SJSA1 (cell line): ENCODE measurements around the gene PACS1. TPM values are rescaled to one million over a fixed set of nuclear protein-coding genes. Genes with fewer than 3 reads are reported as not detected.

Experiments used
- DNase-seq, 2 experiments: peaks; one replicate each; pipeline ENCODE4 v3.0.0-alpha.2; 2015 to 2020; ENCODE audit warnings: low spot score in 2 of 2, low read depth in 1 of 2
- H3K27ac ChIP-seq: fragments of 250-450 bp; sonication (Bioruptor Pico); 2 replicates; pipeline ENCODE4 v1.5.1; 2020; ENCODE audit warnings: mild to moderate bottlenecking, moderate library complexity
- H3K27me3 ChIP-seq: fragments of 250-450 bp; sonication (Bioruptor Pico); replicated peaks from 2 replicates; pipeline ENCODE4 v1.5.1; 2020; ENCODE audit warnings: mild to moderate bottlenecking, moderate library complexity
- H3K36me3 ChIP-seq: fragments of 250-450 bp; sonication (Bioruptor Pico); 2 replicates; pipeline ENCODE4 v1.5.1; 2020; ENCODE audit warnings: mild to moderate bottlenecking
- H3K4me1 ChIP-seq: fragments of 250-450 bp; sonication (Bioruptor Pico); replicated peaks from 2 replicates; pipeline ENCODE4 v1.6.1; 2021; ENCODE audit warnings: mild to moderate bottlenecking
- H3K4me3 ChIP-seq: fragments of 250-450 bp; sonication (Bioruptor Pico); 2 replicates; pipeline ENCODE4 v1.5.1; 2020; ENCODE audit warnings: mild to moderate bottlenecking
- H3K9me3 ChIP-seq: fragments of 250-450 bp; sonication (Bioruptor Pico); replicated peaks from 2 replicates; pipeline ENCODE4 v1.5.1; 2020; ENCODE audit warnings: mild to moderate bottlenecking
- total RNA-seq: library from RNA; depleted of rRNA; stranded (reverse); fragments of >200 nt; shearing (Covaris generic); gene quantifications from 2 replicates; pipeline ENCODE4 v1.2.3, GENCODE V29; 2014

The PACS1 gene
- total RNA-seq, 1 experiment from 2014 or later = 37.1 TPM

- H3K9me3 ChIP-seq = no peaks in the 10 kb centered on the region
- H3K27ac ChIP-seq = peak overlapping the region; percentile 22
- no peaks in the 10 kb centered on the region for H3K36me3 ChIP-seq
- no peaks in the 10 kb centered on the region for H3K27me3 ChIP-seq
- H3K4me3 ChIP-seq = no peak overlapping the region
- DNase-seq = peak; percentile 62 to 83
- peaks cover 20% of the 10 kb centered on the region for H3K4me1 ChIP-seq
These were observed 66.7 kb downstream of the PACS1 start for GRCh38 chr11:66136752-66137123.

- DNase-seq = no peak
- Histone ChIP-seq H3K27me3 (no peaks in the 10 kb centered on the region), H3K4me1 (peaks cover 36% of the 10 kb centered on the region), H3K9me3 (0 out of 2 replicates have a peak, but pooled peaks cover 2% of the 10 kb centered on the region), H3K4me3 (no peak overlapping the region), H3K27ac (no peak overlapping the region), H3K36me3 (peaks cover 1% of the 10 kb centered on the region; the same call in 1 of the 2 replicates)
These were observed 69.8 kb downstream of the PACS1 start for GRCh38 chr11:66139817-66140404.

GRCh38 chr11:66142370-66143263, 72.5 kb downstream of the PACS1 start:
- H3K36me3 ChIP-seq = peaks cover 13% of the 10 kb centered on the region
- H3K27me3 ChIP-seq = no peaks in the 10 kb centered on the region
- H3K27ac ChIP-seq = peak overlapping the region; percentile 9; the same call in 1 of the 2 replicates
- peaks cover 10% of the 10 kb centered on the region; the same call in 1 of the 2 replicates for H3K9me3 ChIP-seq
- H3K4me1 ChIP-seq = peaks cover 22% of the 10 kb centered on the region
- DNase-seq = peak in 1 of 2 experiments; percentile 69
- no peak overlapping the region for H3K4me3 ChIP-seq

GRCh38 chr11:66143264-66143566, 73.1 kb downstream of the PACS1 start:
- Histone ChIP-seq H3K27ac (peak overlapping the region; percentile 9; the same call in 1 of the 2 replicates), H3K4me1 (peaks cover 20% of the 10 kb centered on the region), H3K9me3 (peaks cover 10% of the 10 kb centered on the region; the same call in 1 of the 2 replicates), H3K4me3 (no peak overlapping the region), H3K36me3 (peaks cover 13% of the 10 kb centered on the region), H3K27me3 (no peaks in the 10 kb centered on the region)
- no peak for DNase-seq

DNA sequence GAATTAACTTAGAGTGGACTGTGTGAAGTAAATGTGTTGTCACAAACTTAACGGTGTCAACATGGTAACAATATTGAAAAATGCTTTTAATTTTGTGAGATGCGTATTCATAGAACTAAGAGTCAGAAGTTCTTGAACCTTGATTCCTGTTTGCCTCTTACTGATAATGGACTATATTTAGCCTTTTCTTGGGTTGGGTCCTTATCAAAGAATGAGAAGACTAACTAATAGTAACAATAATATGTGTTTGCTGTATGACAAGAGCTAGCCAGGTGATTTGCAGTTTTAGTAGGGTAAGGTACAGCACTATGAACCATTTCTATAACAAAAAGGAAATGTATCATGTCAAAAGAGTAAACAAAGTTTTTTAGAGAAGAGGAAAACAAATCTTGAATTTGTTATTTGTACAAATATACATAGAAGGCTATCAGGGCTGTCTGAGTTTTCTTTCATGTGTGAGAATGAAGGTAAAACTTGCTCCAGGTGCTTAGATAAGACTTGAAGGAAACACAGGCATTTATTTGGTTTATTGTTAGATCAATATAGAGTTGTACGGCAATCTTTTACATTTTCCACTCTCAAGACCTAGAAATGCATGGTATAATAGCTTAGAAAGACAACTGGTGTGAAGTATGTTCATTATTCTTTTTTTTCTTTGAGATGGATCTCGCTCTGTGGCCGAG, 74.1 kb downstream of the PACS1 start:
- Histone ChIP-seq H3K36me3 (peaks cover 13% of the 10 kb centered on the region), H3K9me3 (peaks cover 10% of the 10 kb centered on the region; the same call in 1 of the 2 replicates), H3K4me3 (no peak overlapping the region), H3K4me1 (peaks cover 20% of the 10 kb centered on the region), H3K27me3 (no peaks in the 10 kb centered on the region), H3K27ac (no peak overlapping the region)
- no peak for DNase-seq

GRCh38 chr11:66146074-66146473, 76.0 kb downstream of the PACS1 start:
- Histone ChIP-seq H3K36me3 (peaks cover 13% of the 10 kb centered on the region), H3K27ac (no peak overlapping the region), H3K27me3 (no peaks in the 10 kb centered on the region), H3K4me1 (peaks cover 20% of the 10 kb centered on the region), H3K9me3 (peaks cover 10% of the 10 kb centered on the region; the same call in 1 of the 2 replicates), H3K4me3 (no peak overlapping the region)
- DNase-seq = no peak

DNA sequence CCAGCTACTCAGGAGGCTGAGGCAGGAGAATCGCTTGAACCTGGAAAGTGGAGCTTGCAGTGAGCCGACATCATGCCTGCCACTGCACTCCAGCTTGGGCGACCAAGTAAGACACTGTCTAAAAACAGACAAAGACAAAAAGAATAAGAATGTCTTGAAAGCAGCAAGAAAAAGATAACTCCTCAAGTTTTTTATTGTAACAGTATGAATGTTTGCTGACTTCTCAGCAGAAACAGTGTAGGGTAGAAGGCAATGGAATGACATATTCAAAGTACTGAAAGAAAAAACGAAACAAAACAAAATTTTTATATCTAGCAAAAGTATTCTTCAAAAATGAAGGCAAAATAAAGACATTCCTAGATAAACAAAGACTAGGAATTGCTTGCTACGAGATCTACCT, 76.9 kb downstream of the PACS1 start:
- Histone ChIP-seq H3K36me3 (peaks cover 13% of the 10 kb centered on the region), H3K9me3 (peaks cover 10% of the 10 kb centered on the region; the same call in 1 of the 2 replicates), H3K4me3 (no peak overlapping the region), H3K4me1 (peaks cover 14% of the 10 kb centered on the region), H3K27me3 (no peaks in the 10 kb centered on the region), H3K27ac (no peak overlapping the region)
- DNase-seq = no peak

- Histone ChIP-seq H3K36me3 (peaks cover 9% of the 10 kb centered on the region), H3K4me3 (no peak overlapping the region), H3K27me3 (no peaks in the 10 kb centered on the region), H3K4me1 (no peaks in the 10 kb centered on the region), H3K27ac (no peak overlapping the region), H3K9me3 (peaks cover 7% of the 10 kb centered on the region; the same call in 1 of the 2 replicates)
- no peak for DNase-seq
These were observed 80.1 kb downstream of the PACS1 start for GRCh38 chr11:66150140-66150539.

DNA sequence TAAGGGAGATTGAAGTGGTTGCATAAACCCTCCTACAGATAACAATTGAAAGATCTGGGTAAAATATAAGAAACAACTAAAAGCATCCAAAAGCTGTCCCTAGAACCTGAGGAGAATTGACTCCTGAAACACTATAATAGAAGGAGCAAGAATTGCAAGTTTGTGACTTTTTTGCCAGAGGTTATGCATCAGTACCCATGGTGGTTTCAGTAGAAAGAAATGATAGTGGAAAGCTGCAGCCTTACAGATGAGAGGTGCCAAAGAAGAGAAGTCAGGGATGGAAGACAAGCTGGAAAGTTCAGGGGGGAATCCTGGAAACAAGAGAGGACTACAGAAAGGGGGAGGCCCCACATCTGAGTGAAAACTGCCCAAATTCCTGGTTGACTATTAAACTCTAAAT, 80.7 kb downstream of the PACS1 start:
- Histone ChIP-seq H3K4me3 (no peak overlapping the region), H3K9me3 (peaks cover 7% of the 10 kb centered on the region; the same call in 1 of the 2 replicates), H3K4me1 (no peaks in the 10 kb centered on the region), H3K27me3 (no peaks in the 10 kb centered on the region), H3K27ac (no peak overlapping the region), H3K36me3 (peaks cover 7% of the 10 kb centered on the region)
- no peak for DNase-seq

DNA sequence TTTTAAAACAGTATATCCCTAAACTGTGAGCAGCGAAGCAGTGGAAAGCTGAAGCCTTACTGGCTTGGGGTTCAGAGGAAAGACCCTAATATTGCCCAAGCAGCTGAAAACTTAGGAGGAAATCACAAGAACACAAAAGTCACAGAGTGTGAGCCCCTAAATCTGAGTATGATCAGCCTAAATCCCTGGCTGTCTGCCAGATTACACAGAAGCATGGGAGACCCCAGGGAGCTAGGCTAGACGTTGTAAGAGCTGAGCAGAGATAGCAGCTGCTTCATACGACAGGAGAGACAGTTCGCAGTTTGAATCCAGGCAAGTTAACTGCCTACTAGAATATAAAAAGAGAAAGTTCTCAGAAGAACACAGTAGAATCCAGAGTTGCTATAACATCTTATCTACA, 81.2 kb downstream of the PACS1 start:
- Histone ChIP-seq H3K4me3 (no peak overlapping the region), H3K27ac (no peak overlapping the region), H3K4me1 (no peaks in the 10 kb centered on the region), H3K9me3 (peaks cover 7% of the 10 kb centered on the region; the same call in 1 of the 2 replicates), H3K36me3 (peaks cover 7% of the 10 kb centered on the region), H3K27me3 (no peaks in the 10 kb centered on the region)
- DNase-seq = no peak

GRCh38 chr11:66154109-66154508, 84.0 kb downstream of the PACS1 start:
- DNase-seq = no peak
- H3K36me3 ChIP-seq = no peaks in the 10 kb centered on the region
- H3K9me3 ChIP-seq = no peaks in the 10 kb centered on the region
- no peaks in the 10 kb centered on the region for H3K4me1 ChIP-seq
- H3K27me3 ChIP-seq = no peaks in the 10 kb centered on the region
- H3K4me3 ChIP-seq = no peak overlapping the region
- no peak overlapping the region for H3K27ac ChIP-seq

GRCh38 chr11:66155387-66156073, 85.5 kb downstream of the PACS1 start:
- no peaks in the 10 kb centered on the region for H3K36me3 ChIP-seq
- no peaks in the 10 kb centered on the region for H3K9me3 ChIP-seq
- DNase-seq = no peak
- H3K27ac ChIP-seq = no peak overlapping the region
- H3K27me3 ChIP-seq = no peaks in the 10 kb centered on the region
- H3K4me3 ChIP-seq = no peak overlapping the region
- H3K4me1 ChIP-seq = no peaks in the 10 kb centered on the region

GRCh38 chr11:66157182-66157864, 87.3 kb downstream of the PACS1 start:
- Histone ChIP-seq H3K27me3 (no peaks in the 10 kb centered on the region), H3K36me3 (no peaks in the 10 kb centered on the region), H3K4me1 (no peaks in the 10 kb centered on the region), H3K4me3 (no peak overlapping the region), H3K9me3 (no peaks in the 10 kb centered on the region), H3K27ac (no peak overlapping the region)
- no peak for DNase-seq
